ENCODE data around the gene ADCYAP1R1.

The ADCYAP1R1 gene

GRCh38 chr7:31022117-31022516 is 30.0 kb upstream of the ADCYAP1R1 start:
- Mint-ChIP-seq H3K9me3 (no peaks in the 10 kb centered on the region), H3K4me1 (peaks cover 35% of the 10 kb centered on the region), H3K27ac (no peak overlapping the region), H3K27me3 (ENCODE audit: low read depth, poor library complexity) (peaks cover 13% of the 10 kb centered on the region), H3K36me3 (ENCODE audit: low read depth) (no peaks in the 10 kb centered on the region), H3K4me3 (no peak overlapping the region)
- DNase-seq = no peak
- TF ChIP-seq, protein P1, sequence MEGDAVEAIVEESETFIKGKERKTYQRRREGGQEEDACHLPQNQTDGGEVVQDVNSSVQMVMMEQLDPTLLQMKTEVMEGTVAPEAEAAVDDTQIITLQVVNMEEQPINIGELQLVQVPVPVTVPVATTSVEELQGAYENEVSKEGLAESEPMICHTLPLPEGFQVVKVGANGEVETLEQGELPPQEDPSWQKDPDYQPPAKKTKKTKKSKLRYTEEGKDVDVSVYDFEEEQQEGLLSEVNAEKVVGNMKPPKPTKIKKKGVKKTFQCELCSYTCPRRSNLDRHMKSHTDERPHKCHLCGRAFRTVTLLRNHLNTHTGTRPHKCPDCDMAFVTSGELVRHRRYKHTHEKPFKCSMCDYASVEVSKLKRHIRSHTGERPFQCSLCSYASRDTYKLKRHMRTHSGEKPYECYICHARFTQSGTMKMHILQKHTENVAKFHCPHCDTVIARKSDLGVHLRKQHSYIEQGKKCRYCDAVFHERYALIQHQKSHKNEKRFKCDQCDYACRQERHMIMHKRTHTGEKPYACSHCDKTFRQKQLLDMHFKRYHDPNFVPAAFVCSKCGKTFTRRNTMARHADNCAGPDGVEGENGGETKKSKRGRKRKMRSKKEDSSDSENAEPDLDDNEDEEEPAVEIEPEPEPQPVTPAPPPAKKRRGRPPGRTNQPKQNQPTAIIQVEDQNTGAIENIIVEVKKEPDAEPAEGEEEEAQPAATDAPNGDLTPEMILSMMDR (IDR thresholded peaks at IDR 0.05) = no peak

DNA sequence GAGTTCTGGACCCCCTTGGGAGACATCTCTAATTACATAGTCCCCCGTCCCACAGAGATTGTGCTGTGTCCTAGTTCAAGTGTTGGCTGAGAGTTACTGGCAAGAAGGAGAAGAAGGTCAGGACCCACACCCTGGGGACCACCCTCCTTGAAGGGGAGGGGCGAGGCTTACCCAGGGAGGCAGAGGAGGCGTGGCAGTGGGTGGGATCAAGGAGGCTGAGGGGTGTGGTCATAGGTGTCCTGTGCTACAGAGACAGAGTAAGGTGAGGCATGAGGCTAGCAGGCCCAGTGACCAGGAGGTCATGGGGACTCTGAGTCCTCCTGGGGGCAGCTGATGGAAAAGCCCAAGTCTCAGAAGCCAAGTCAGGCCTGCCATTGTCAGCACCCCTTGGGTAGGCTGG is 29.4 kb upstream of the ADCYAP1R1 start:
- Mint-ChIP-seq H3K36me3 (ENCODE audit: low read depth) (no peaks in the 10 kb centered on the region), H3K27me3 (ENCODE audit: low read depth, poor library complexity) (peaks cover 13% of the 10 kb centered on the region), H3K4me3 (no peak overlapping the region), H3K9me3 (no peaks in the 10 kb centered on the region), H3K27ac (no peak overlapping the region), H3K4me1 (peaks cover 35% of the 10 kb centered on the region)
- TF ChIP-seq, protein P1 (IDR thresholded peaks at IDR 0.05) = no peak
- peak; percentile 21 for DNase-seq

GRCh38 chr7:31023877-31024276 is 28.2 kb upstream of the ADCYAP1R1 start:
- TF ChIP-seq, protein P1 (IDR thresholded peaks at IDR 0.05) = no peak
- Mint-ChIP-seq H3K4me1 (peaks cover 42% of the 10 kb centered on the region), H3K9me3 (no peaks in the 10 kb centered on the region), H3K36me3 (ENCODE audit: low read depth) (no peaks in the 10 kb centered on the region), H3K27me3 (ENCODE audit: low read depth, poor library complexity) (peaks cover 17% of the 10 kb centered on the region), H3K4me3 (no peak overlapping the region), H3K27ac (no peak overlapping the region)
- DNase-seq = no peak

DNA sequence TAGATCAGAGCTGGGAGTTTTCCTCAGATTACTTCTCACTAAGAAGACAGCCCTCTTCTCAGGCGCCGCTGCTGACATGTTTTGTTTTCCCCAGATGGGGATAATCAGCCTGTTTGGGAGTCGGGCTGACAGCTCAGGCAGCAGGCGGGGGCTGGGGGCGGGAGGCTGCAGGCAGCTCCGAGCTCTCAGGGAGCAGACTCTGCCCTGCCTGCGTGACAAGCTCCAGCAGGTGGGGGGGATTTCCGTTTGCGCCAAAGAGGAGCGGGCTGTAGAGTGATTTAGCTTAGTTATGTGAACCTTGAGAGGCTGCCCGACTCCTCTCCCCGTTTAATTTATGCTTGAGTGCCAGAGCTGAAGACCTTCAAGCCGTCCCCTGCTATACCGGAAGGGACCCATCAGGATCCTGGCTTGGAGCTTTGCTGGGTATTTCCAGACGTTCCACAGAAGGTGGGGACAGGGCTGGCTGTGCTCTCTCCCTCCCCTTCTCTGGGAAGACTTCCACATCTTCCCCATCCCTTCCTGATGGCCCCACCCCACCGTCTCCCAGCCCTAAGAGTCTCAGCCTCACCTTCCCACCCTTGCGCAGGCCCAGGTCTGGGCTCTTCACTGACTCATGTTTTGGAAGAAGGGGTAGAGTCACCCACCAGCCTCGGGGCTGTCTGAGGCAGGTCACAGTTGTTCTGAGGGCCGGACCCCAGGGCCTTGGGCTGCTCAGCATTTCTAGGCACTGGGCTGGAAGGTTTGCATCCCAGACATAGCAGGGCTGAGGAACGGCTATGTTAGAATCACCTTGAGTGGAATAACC is 24.7 kb upstream of the ADCYAP1R1 start:
- no peaks in the 10 kb centered on the region for H3K9me3 Mint-ChIP-seq
- peak; percentile 72 for DNase-seq
- peak overlapping the region; percentile 59 for H3K4me3 Mint-ChIP-seq
- peaks cover 17% of the 10 kb centered on the region for H3K27me3 Mint-ChIP-seq (ENCODE audit: low read depth, poor library complexity)
- H3K27ac Mint-ChIP-seq = peak overlapping the region; percentile 90
- H3K36me3 Mint-ChIP-seq (ENCODE audit: low read depth) = no peaks in the 10 kb centered on the region
- TF ChIP-seq, protein P1 (IDR thresholded peaks at IDR 0.05) = no peak
- peaks cover 49% of the 10 kb centered on the region for H3K4me1 Mint-ChIP-seq

DNA sequence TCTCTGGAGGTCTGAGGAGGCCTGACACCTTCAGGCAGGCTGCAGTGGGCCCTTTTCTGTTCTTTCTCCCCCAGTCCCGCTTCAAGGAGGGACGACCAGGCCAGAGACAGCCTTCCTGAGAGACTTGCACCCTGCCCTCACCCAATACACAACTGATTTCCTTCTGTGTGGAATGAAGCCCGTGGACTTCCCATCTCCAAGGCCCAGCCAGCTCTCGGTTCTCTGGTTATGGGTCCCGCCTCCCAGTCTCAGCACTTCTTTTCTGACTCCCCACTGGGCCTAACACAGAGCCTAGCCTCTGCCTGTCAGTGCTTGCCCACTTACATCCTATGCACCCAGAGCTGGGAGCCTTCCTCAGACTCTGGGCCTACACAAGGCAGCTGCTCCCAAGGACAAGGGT is 24.1 kb upstream of the ADCYAP1R1 start:
- DNase-seq = no peak
- Mint-ChIP-seq H3K36me3 (ENCODE audit: low read depth) (no peaks in the 10 kb centered on the region), H3K27ac (no peak overlapping the region), H3K27me3 (ENCODE audit: low read depth, poor library complexity) (peaks cover 17% of the 10 kb centered on the region), H3K9me3 (no peaks in the 10 kb centered on the region), H3K4me1 (peaks cover 44% of the 10 kb centered on the region), H3K4me3 (no peak overlapping the region)
- TF ChIP-seq, protein P1 (IDR thresholded peaks at IDR 0.05) = no peak

All from nephron progenitor cell (in vitro differentiated cells).